GOT3 (cell line): ENCODE measurements around the gene WNK1.
"Not testable (repeated sequence)": the region's sequence is repeated elsewhere in the genome, so short reads cannot be mapped to it uniquely, and the experiment has no call there.

ENCODE experiments used
- DNase-seq: peaks from one replicate; lab custom pipeline; 2025; ENCODE audit warnings: mixed read lengths; lab: John Stamatoyannopoulos, UW

WNK1 gene

GRCh38 chr12:749751-750270 lies 2.6 kb upstream of the WNK1 start:
- no peak for DNase-seq

- no peak for DNase-seq
Measured at GRCh38 chr12:750366-751191, 1.8 kb upstream of the WNK1 start.

GRCh38 chr12:751192-751998 lies 984 bp upstream of the WNK1 start:
- DNase-seq, result peak; percentile 43

GRCh38 chr12:752695-753610 lies 574 bp downstream of the WNK1 start:
- DNase-seq, result no peak

- no peak for DNase-seq
Measured at GRCh38 chr12:753611-754472, 1.5 kb downstream of the WNK1 start.

- DNase-seq, result no peak
Measured at GRCh38 chr12:754473-754820, 2.1 kb downstream of the WNK1 start.

DNA sequence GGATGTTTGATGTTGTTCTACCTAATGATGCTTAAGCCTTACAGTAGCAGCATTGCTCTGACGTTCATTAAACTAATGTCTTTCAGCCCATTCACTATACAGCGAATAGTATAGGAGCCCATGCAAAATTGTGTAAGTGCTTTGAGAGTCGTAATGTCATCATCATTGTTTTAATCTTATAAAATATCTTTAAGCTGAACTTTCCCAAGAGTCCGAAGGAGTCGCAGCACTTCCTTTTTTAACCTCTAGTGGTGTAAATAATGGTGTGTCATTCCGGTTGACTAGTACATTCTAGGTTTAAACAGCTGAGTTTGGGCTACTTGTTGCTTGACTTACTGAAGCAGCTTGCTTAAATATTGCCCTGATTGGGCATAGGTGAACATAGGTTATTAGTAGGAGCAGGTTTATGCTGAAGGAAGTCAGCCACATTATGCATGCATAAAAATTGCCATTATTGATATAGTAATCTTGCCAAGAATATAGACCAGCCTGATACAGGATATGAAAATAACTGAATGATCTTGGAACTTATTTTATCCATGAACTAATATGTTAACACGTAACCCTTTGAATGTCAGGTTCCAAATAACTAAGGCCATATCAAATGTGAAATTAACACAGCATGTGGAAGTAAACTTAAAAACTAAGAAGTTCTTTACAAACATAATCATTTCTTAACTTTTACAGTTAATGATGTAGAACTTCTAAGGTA lies 2.6 kb downstream of the WNK1 start:
- DNase-seq, result no peak

- no peak for DNase-seq
Measured at GRCh38 chr12:759628-760027, 7.2 kb downstream of the WNK1 start.

GRCh38 chr12:761256-761655 lies 8.9 kb downstream of the WNK1 start:
- DNase-seq, result no peak

GRCh38 chr12:765840-766239 lies 13.5 kb downstream of the WNK1 start:
- no peak for DNase-seq

GRCh38 chr12:768434-768833 lies 16.1 kb downstream of the WNK1 start:
- DNase-seq, result no peak

DNA sequence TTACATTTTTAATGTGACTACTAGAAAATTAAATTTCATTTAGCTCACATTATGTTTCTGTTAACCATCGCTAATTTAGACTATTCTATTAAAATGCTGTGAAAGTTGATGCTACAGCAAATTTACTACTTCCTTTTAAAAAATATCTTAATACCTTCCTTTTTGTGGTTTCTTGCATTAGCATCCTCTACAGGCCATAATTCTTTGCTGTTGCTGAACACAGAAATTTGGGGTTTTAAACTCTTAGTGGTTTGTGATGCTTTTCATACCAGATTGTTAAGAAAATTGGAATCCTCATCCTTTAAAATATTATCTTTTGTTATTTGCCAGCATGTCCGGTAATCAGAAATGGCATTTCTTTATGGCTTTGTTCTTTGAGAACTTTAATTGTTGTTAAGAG lies 18.1 kb downstream of the WNK1 start:
- no peak for DNase-seq

DNA sequence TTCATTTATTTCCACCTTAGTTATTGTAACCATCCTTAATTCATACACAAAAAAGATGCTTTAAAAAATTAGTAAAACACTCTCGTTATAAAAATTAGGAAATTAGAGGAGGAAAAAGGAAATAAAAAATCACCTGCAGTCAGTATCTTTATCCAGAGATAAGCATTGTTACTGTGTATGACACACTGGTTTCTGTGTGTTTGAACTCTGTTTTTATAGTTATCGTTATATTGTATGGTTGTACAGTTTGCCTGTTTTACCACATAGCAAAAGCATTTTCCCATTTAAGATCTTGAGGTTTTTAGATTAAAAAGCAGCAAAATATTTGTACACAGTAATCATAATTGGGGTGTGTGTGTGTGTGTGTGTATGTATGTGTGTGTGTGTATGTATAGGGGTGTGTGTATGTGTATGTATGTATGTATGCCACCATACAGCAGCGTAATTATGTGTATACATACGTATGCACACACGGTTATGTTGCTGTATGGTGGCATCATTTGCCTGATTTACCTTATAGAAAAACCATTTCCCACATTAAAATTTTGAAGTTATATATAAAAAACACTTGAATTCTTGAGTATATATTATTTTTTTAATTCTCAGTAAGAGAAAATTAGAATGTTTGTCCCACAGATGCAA lies 19.8 kb downstream of the WNK1 start:
- DNase-seq, result no peak

DNA sequence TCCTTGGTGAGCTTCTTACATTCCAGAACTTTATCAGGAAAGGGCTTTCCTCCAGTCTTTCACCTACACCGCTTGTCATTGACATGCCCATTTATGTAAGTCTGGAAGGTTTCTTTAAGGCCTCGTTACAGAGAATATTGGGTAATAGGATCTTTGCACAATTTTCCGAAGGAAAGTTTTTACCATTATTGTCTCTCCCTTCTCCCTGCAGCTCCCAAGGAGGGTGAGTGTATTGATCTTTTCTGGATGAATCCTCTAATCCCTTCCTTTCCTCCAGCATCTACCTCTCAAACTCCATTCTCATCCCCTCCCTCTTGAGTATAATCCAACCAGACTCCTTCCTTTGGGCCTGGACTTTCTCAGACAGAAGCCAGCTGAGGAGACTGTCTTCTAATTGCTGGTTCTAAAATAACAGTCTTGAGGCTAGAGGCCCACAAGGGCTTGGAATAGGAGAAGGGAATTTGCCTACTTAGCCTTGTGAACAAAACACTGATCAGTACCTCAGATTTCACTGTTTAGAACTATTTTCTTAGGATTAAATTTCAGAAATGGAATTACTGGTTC lies 21.8 kb downstream of the WNK1 start:
- no peak for DNase-seq

DNA sequence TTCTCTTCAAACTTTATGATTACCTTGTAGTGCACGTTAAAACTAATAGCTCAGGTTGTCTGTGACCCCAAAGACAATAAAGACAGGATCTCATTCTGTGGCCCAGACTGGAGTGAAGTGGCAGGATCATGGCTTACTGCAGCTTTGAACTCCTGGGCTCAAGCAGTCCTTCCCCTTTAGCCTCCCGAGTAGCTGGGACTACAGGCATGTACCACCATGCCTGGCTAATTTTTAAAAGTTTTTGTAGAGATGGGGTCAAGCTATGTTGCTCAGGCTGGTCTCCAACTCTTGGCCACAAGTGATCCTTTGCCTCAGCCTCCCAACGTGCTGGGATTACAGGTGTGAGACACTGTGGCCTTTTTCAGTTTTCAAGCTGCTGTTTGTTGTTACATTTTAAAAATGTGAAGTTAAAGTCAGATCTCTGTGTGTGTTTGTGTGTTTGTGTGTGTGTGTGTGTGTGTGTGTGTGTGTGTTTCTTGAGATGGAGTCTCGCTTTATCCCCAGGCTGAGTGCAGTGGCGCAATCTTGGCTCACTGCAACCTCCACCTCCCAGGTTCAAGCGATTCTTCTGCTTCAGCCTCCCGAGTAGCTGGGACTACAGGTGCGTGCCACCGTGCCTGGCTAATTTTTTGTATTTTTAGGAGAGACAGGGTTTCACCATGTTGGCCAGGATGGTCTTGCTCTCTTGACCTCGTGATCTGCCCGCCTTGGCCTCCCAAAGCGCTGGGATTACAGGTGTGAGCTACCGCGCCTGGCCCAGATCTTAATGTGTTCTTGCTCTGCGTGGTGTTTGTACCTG lies 23.8 kb downstream of the WNK1 start:
- DNase-seq, result not testable (repeated sequence)

DNA sequence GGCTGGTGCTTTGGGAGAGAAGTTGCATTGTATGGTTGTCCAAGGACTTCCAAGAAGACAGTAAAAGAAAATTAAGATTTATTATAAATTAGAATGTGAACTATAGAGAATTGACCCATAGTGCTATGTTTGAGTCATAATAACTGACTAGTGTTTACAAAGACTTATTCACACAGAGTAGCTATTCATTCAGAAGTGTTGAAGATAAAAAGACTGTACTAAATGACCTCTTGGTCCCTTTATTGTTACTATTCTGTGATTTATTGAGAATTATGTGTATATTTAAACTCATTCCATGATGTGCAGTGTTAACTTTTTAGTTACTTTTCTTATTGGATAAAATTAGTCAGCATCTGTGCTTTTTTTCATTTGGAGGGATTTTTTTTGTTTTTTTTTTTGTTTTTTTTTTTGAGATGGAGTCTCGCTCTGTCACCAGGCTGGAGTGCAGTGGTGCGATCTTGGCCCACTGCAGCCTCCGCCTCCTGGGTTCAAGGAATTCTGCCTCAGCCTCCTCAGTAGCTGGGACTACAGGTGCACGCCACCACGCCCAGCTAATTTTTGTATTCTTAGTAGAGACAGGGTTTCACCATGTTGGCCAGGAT lies 24.5 kb downstream of the WNK1 start:
- not testable (repeated sequence) for DNase-seq

DNA sequence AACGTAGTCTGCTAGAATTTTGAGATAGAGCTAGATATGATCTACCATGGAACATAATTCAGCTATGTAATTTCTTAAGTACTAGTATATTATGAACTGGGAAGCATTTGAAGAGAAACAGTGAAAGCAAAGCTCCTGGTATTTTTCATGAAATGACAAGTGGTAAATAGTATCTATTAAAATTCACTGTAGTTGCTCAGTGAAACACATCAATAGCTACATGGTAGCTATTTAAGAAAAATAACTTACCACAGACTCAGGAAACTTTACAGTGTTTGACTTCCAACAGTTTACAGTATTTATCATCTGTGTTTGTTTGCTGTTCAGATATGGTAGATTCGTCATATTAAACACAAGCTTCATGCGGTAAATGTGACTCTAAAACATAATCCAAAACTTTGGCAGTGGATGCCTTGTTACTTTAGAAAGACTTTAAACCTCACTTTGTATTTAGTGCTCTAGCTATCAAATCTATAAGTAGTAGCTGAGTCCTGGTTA lies 25.2 kb downstream of the WNK1 start:
- no peak for DNase-seq

DNA sequence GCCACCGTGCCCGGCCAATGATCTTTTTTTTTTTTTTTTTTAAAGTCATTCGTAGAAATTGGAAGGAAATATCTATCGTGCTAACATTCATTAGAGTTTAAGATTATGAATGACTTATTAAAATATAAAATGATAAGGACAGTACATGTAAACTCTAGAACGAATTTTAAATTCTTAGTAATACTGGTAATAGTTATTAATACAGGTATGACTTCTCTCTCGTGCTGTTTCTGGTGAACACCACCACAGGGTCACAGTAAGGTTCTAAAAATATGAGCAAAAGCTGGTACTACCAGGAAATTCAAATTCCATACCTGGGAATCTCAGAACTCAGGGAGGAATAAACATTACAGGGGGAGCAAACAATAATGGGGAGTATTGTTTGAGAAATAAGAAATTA lies 26.2 kb downstream of the WNK1 start:
- DNase-seq, result no peak
